GM06990 (cell line): ENCODE results near the gene RCAN3.
"Not testable (repeated sequence)": the region's sequence is repeated elsewhere in the genome, so short reads cannot be mapped to it uniquely, and the experiment has no call there.

Source experiments
- DNase-seq: peaks from one replicate; pipeline ENCODE4 v3.0.0-alpha.2; 2011; ENCODE audit not compliant: insufficient read length; ENCODE audit errors: extremely low read depth
- H3K27me3 ChIP-seq: replicated peaks from 2 replicates; pipeline ENCODE4 v1.6.0; 2011; ENCODE audit warnings: low read length; ENCODE audit not compliant: control insufficient read depth, insufficient read depth
- H3K36me3 ChIP-seq: 2 replicates; pipeline ENCODE4 v1.5.1; 2011; ENCODE audit warnings: low read length; ENCODE audit not compliant: control insufficient read depth, insufficient read depth
- H3K4me3 ChIP-seq: replicated peaks from 2 replicates; pipeline ENCODE4 v1.5.1; 2011; ENCODE audit warnings: low read depth, mild to moderate bottlenecking, control low read depth, low read length
- CTCF ChIP-seq: IDR thresholded peaks from 2 replicates; pipeline ENCODE4 v1.5.1; 2011; ENCODE audit warnings: low read length, control low read depth, mild to moderate bottlenecking, inconsistent platforms; ENCODE audit not compliant: insufficient read depth, poor library complexity, severe bottlenecking

The RCAN3 gene

GRCh38 chr1:24486331-24487065 lies 16.1 kb upstream of the RCAN3 start:
- no peak for DNase-seq
- Histone ChIP-seq H3K4me3 (no peak overlapping the region), H3K27me3 (no peaks in the 10 kb centered on the region), H3K36me3 (no peaks in the 10 kb centered on the region)
- TF ChIP-seq CTCF: no peak

GRCh38 chr1:24487455-24487854 lies 15.2 kb upstream of the RCAN3 start:
- no peaks in the 10 kb centered on the region for H3K36me3 ChIP-seq
- TF ChIP-seq CTCF: no peak
- H3K27me3 ChIP-seq: no peaks in the 10 kb centered on the region
- no peak for DNase-seq
- H3K4me3 ChIP-seq: no peak overlapping the region

GRCh38 chr1:24488159-24488558 lies 14.5 kb upstream of the RCAN3 start:
- H3K36me3 ChIP-seq, DNase-seq, H3K4me3 ChIP-seq, H3K27me3 ChIP-seq: not testable (repeated sequence)

GRCh38 chr1:24489674-24490073 lies 13.0 kb upstream of the RCAN3 start:
- no peak for TF ChIP-seq CTCF
- DNase-seq: no peak
- H3K27me3 ChIP-seq: no peaks in the 10 kb centered on the region

GRCh38 chr1:24490101-24490781 lies 12.4 kb upstream of the RCAN3 start:
- no peak for DNase-seq
- no peak for TF ChIP-seq CTCF
- Histone ChIP-seq H3K27me3 (no peaks in the 10 kb centered on the region), H3K36me3 (no peaks in the 10 kb centered on the region), H3K4me3 (no peak overlapping the region)

More at GRCh38 chr1:24489674-24490073, 13.0 kb upstream of the RCAN3 start:
- H3K4me3 ChIP-seq: no peak overlapping the region
- H3K36me3 ChIP-seq: no peaks in the 10 kb centered on the region

- Histone ChIP-seq H3K4me3 (no peak overlapping the region), H3K27me3 (no peaks in the 10 kb centered on the region), H3K36me3 (no peaks in the 10 kb centered on the region)
- no peak for TF ChIP-seq CTCF
- DNase-seq: no peak
These were observed 10.9 kb upstream of the RCAN3 start for GRCh38 chr1:24491577-24492360.

GRCh38 chr1:24492935-24493334 lies 9.7 kb upstream of the RCAN3 start:
- not testable (repeated sequence) for H3K36me3 ChIP-seq, H3K4me3 ChIP-seq, DNase-seq, H3K27me3 ChIP-seq
